Eye (tissue), 1 donor: ENCODE data around the gene ZYG11A.
A peak's percentile ranks its signal among the peaks of the same experiment; 100 is the strongest.
"Not testable (repeated sequence)": the region's sequence is repeated elsewhere in the genome, so short reads cannot be mapped to it uniquely, and the experiment has no call there.

Source experiments
- DNase-seq: peaks from one replicate; pipeline ENCODE4 v3.0.0-alpha.2; 2015

The ZYG11A gene

DNA sequence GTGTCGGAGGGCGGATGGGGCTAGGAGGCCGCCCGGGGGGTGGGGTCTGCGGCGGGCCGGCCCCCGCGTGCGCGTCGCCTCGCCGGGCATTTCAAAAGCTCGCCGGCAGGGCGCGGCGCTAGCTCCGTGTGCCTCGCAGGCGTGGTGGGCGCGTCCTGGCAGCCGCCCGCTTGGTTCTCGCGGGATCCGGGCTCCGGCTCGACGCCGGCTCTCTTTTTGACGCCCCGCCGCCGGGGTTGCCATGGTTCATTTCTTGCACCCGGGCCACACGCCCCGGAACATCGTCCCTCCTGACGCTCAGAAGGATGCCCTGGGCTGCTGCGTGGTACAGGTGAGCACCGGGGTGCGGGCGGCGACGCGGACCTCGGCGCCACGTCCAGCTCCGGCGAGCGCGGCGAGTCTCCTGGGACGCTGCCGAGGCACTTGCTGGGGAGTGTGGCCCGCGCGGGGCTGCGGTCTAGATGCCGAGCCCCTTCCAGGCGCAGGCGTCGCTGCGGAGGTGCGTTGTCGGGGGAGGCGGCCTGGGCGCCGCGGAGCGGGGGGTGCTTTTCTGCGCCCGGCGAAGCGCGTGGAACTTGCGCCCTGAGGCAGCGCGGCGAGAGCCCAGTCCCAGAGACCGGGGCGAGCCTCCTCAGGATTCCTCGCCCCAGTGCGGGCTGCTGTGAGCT is at the start of gene ZYG11A:
Gene ZYG11A (plus strand): TSS at position 118 of the 668 bp plus-strand sequence. CDS start 124 bp downstream, at position 242.
- peak; percentile 84 for DNase-seq

DNA sequence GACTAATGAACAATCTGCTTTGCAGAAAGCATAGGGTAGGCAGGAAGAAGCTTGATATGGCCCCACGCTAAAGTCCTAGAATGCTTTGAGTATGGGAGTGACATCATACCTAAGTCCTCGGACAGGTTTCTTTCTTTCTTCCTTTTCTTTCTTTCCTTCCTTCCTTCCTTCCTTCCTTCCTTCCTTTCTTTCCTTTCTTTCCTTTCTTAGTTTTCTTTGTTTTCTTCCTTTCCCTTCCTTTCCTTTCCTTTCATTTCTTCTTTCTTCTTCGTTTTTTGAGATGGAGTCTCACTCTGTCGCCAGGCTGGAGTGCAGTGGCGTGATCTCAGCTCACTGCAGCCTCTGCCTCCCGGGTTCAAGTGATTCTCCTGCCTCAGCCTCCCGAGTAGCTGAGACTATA is 48.8 kb upstream of the ZYG11A start:
- not testable (repeated sequence) for DNase-seq

DNA sequence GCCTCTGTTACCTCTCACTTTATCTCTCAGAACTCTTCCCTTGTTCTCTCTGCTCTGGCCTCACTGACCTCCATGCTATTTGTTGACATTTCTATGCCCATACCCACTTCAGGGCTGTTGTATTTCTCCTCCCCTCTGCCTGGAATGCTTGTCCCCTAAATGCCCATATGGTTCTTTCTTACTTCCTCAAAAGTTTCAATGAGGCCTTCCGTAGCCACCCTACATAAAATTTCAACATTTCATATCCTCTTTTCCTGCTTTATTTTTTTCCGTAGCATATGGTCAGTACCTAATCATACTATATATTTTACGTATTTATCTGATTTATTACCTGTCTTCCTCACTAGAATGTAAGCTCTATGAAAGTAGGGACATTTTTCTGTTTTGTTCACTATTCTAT is 47.1 kb upstream of the ZYG11A start:
- DNase-seq: no peak

DNA sequence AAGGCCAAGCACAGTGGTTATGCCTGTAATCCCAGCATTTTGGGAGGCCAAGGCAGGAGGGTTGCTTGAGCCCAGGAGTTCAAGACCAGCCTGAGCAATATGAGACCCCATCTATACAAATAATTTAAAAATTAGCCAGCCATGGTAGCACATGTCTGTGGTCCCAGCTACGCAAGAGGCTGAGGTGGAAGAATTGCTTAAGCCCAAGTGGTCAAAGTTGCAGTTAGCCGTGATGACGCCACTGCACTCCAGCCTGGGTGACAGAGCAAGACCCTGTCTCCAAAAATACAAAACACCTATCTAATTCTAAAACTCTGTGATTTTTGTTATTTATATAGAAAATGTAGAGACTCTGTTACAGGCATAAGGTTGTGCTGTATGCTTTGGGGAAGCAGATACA is 44.2 kb upstream of the ZYG11A start:
- DNase-seq: no peak

DNA sequence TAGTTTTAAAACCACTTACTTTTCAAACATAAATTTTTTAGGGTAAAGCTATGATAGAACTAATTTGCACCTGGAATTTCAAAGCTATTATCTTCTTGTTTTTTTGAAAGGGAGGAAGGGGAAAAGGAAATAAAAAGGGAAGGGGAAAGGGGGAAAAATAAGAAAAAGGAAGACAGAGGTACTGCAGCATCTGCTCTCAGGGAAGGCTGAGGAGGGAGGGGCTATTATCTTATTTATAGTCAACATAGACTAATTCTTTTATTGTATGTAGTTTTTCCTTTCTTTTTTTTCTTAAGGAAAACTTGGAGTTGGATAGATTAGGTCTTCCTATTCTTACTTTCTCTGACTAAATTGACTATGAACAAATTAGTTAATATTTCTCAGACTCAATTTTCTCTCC is 41.5 kb upstream of the ZYG11A start:
- DNase-seq: no peak

DNA sequence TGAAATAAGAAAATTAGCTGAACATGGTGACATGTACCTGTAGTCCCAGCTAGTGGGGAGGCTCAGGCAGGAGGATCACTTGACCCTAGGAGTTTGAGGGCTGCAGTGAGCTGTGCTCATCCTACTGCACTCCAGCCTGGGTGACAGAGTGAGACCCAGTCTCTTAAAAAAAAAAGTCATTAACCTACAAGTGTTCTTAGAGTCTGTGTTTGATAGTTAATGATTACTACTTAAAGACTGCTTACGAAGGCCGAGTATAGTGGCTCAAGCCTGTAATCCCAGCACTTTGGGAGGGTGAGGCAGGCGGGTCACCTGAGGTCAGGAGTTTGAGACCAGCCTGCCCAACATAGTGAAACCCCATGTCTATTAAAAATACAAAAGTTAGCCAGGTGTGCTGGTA is 38.5 kb upstream of the ZYG11A start:
- DNase-seq: not testable (repeated sequence)

DNA sequence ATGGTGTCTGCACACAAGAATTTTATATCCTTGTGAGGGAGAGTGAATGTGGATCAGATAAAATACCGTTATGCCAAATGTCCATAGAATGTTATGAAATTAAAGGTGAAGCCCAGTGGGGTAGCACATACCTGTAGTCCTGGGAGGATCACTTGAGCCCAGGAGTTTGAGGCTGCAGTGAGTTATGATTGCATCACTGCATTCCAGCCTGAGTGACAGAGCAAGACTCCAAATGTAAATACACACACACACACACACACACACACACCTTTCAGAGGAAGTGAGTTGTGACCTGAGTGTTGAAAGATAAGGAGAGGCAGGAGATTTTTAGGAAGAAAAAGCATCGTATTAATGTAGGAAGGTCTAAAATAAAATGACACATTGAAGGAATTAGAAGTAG is 28.1 kb upstream of the ZYG11A start:
- DNase-seq: no peak

DNA sequence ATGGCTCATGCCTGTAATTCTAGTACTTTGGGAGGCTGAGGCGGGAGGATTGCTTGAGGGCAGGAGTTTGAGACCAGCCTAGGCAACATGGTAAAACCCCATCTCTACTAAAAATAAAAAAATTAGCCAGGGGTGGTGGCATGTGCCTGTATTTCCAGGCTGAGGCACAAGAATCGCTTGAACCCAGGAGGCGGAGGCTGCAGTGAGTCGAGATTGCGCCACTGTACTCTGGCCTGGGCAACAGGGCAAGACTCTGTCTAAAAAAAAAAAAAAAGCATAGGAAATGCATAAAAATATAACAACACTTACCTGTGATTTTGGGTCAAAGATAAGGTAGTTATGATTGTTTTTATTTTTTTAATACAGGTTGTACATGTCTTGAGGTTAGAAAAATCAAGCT is 21.7 kb upstream of the ZYG11A start:
- DNase-seq: not testable (repeated sequence)

DNA sequence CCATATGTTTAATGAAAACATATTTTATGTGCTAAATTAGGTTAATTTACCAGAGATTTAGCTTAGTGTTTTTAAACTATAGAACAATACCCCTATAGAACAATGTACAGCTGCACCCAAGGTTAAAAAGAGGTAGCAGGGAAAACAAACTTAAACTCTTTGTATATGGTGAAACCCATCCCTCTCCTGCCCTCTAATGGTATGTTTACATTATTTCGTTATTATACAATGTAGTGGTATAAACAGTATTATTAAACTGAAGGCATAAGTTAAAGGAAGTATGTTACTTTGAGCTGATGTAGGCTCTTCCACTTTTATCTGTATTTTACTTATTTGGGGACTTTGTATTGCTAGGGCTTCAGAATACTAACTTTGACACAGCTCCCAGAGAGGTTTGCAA is 16.7 kb upstream of the ZYG11A start:
- no peak for DNase-seq

DNA sequence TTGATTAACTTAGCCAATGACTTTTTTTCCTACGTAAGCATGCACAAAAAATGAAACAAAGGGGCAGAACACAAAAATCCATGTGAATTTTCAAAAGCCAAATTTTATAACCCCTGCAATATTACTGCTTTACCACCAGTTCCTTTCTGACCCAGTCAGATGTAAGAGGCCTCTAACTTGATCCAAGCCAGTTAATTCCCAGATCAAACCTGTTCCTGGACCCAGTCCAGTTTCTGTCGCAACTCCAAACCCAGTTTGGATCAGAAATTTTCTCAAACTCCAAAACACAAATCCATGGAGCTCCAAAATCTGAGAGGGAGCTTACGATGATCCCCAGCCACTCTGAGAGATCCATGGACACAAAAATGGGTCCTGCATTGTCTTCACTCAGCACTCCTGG is 7.8 kb upstream of the ZYG11A start:
- no peak for DNase-seq

DNA sequence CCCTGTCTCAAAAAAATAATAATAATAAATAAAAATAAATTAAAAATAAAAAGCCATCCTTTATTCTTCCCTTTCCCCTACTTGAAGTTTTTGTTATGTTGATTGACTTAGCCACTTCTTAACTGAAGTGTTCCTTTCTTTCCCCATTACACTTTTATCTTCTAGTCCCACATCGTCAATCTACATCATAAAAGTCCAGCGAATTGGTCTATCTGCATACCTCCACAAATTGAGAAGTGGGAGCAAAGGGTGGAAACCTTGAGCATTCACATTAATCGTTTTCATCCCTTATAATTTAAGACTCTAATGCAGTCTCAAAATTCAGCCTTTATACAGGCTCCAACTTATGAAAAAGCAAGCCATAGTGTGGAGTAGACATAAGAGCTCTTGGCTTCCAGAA is 6.5 kb upstream of the ZYG11A start:
- no peak for DNase-seq

DNA sequence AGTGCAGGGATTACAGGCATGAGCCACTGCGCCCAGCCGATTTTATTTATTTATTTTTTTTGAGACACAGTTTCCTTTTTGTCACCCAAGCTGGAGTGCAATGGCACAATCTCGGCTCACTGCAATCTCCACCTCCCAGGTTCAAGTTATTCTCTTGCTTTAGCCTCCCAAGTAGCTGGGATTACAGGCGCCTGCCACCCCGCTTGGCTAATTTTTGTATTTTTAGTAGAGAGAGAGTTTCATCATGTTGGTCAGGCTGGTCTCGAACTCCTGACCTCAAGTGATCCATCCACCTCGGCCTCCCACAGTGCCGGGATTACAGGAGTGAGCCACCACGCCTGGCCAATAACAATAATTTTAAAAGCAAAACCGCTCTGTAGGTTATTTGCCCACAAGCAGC is 3.4 kb upstream of the ZYG11A start:
- not testable (repeated sequence) for DNase-seq

DNA sequence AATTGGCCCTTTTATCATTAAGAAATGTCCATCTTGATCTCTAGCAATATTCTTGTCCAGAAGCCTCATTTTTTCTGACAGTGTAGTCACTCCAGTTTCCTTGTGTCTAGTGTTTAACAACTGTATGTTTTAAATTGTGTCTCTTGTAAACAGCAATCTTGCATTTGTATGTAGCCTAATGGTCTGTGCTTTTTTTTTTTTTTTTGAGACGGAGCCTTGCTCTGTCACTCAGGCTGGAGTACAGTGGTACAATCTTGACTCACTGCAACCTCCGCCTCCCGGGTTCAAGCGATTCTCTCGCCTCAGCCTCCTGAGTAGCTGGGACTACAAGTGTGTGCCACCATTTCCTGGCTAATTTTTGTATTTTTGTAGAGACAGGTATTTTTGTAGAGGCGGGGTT is 2.6 kb downstream of the ZYG11A start:
- not testable (repeated sequence) for DNase-seq

DNA sequence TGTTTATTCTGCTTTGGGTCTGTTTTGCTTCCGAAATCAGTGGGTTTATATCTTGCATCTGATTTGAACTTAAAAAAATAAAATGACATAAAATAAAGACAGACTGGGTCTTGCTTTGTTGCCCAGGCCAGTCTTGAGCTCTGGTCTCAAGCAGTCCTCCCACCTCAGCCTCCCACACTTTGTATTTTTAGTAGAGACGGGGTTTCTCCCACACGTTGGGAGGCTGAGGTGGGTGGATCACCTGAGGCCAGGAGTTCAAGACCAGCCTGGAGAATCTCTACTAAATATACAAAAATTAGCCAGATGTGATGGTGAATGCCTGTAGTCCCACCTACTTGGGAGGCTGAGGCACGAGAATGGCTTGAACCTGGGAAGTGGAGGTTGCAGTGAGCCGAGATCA is 5.9 kb downstream of the ZYG11A start:
- DNase-seq: no peak

DNA sequence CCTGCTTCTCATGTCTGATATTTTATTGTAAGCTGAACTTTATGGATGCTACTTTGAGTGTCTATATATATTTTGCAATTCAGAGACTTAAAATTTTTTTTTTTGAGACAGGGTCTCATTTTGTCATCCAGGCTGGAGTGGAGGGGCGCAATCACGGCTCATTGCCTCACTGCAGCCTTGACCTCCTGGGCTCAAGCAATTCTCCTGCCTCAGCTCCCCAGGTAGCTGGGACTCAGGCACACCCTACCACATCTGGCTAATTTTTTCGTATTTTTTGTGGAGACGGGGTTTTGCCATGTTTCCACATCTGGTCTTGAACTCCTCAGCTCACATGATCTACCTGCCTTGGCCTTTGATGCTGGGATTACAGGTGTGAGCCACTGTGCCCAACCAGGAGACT is 8.4 kb downstream of the ZYG11A start:
- no peak for DNase-seq

DNA sequence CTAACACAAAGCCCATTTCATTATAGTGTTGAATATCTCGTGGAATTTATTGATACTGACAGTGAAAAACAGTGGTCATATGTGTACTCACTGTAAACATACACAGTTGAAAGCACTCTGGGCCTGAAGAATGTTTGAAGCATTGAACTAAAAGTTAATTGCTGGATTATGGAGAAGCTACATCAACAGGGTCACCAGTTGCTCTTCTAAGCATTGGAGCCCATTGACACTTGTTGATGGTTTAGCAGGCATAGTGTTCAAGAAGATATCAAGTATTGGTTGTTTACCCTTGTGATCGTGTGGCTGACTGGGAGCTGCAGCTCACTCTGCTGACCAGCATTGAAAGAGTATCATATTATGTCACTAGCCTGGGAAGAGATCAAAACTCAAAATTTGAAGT is 10.3 kb downstream of the ZYG11A start:
- DNase-seq: no peak

DNA sequence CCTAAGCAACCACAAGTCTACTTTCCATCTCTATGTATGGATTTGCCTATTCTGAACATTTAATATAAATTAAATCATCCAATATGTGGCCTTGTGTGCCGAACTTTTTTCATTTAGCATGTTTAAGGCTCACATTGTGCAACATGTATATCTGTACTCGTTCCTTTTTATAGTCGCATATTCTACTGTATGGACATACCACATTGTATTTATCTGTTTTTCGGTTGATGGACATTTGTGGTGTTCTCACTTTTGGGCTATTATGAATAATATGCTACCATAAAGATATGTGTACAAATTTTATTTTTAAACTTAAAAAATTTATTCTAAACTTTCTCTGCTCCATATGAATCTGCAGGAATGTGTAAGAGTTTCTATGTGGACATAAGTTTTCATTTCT is 13.0 kb downstream of the ZYG11A start:
- DNase-seq: no peak

DNA sequence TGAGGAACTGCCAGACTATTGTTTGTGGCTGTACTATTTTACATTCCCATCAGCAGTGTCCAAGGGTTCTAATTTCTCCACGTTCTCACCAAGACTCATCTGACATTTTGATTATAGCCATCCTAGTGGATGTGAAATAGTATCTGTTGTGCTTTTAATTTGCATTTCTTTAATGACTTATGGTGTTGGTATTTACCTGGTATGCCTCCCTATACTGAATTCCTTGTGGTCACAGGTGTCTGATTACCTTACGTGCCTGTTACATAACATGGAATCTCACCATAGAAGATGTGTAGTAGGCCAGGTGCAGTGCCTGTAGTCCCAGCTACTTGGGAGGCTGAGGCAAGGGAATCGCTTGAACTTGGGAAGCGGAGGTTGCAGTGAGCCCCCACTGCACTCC is 13.5 kb downstream of the ZYG11A start:
- no peak for DNase-seq

DNA sequence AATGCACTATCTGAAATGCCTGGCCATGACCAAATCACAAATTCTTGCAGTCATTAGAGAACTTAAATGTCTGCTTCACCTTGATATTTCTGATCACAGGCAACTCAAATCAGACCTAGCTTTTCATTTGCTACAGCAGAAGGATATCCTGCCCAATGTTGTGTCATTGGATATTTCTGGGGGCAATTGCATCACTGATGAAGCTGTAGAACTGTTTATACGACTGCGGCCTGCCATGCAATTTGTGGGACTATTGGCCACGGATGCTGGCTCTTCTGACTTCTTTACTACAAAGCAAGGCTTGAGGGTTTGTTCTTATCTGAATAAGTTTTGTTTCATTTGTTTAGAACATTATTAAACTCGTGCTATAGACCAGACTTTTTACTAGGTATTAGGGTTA is 14.9 kb downstream of the ZYG11A start:
- no peak for DNase-seq

DNA sequence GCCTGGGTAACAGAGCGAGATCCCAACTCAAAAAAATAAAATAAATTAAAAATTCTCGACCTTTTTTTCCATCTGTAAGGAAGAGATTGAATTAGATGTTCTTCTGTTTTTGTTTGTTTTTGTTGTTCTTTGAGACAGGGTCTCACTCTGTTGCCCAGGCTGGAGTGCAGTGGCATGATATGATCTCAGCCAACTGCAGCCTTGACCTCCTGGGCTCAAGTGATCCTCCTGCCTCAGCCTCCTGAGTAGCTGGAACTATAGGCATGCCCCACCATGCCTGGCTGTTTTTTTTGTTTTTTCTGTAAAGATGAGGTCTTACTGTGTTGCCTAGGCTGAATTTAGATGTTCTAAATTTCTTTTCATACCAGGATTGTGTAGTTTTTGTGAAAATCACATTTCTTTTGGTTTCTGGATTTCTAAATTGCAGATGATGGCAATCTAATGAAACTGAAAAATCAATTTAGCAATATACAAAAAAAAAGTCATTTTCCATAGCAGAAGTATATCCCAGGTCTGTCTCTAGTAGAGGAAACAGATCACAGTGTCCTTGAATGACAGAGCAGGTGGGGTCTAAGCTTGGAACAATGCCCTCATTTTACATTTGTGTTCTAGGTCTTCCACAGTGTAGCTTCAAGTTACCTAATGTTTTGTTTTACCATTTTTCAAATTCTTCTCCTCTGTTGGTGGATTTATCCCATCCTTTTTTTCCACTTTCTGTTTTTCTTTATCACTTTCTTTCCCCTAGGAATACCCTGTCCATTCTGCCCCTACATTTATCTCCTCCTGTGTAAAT is 20.3 kb downstream of the ZYG11A start:
- DNase-seq: no peak

DNA sequence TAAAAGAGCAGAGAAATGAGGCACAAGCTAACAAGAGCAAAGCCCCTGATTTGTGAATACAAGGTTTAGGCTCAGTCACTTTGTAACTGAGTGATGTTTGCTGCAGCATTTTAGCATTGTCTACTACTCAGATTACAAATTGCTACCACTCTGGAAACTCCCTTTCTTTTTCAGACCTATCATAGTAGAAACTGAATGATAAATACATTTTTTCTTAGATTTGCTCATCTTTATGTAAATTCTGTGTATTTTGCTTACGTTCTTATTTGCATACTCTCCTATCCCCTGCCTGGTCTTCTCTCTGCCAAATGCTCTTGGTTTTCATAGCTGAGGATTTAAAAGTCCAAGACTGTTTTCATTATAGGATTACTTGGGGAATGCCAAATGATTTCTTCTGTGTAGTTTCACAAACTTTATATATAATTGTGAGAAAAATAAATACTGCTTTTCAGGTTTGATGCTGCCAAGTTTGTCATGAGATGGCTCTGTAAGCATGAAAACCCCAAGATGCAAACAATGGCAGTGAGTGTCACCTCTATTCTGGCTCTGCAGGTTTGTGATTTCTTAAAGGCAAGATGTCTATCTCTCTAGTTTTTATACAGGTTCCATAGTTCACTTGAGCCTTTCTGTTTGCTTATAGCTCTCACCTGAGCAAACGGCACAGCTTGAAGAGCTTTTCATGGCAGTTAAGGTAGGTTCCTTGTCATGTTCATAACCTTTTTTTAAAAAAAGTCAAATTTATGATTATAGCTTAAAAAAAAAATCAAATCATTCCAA is 24.7 kb downstream of the ZYG11A start:
- peak; percentile 15 for DNase-seq

DNA sequence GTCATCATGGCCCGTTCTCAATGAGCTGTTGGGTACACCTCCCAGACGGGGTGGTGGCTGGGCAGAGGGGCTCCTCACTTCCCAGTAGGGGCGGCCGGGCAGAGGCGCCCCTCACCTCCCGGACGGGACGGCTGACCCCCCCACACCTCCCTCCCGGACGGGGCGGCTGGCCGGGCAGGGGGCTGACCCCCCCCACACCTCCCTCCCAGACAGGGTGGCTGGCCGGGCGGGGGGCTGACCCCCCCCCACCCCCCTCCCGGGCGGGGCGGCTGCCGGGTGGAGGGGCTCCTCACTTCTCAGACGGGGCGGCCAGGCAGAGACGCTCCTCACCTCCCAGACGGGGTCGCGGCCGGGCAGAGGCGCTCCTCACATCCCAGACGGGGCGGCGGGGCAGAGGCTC is 27.2 kb downstream of the ZYG11A start:
- DNase-seq: not testable (repeated sequence)

DNA sequence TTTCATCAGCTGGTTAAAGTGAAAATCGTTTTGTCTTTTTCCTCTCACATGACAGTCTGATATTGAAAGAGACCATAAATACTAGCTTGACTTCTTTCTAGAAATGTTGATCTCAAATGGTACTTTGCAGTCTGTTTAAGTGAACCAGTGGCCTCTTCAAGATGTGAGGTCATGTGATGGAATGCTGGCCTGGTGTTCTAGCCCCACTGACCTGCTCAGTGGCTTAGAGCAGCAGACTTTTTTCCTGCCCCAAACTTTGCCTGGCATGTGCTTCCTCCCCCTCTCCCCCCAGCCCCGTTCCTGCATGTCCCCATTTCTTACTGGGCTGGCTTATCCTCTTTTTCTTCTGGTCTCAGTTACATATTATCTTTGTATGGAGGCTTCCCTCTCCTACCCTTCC is 34.3 kb downstream of the ZYG11A start:
- no peak for DNase-seq

DNA sequence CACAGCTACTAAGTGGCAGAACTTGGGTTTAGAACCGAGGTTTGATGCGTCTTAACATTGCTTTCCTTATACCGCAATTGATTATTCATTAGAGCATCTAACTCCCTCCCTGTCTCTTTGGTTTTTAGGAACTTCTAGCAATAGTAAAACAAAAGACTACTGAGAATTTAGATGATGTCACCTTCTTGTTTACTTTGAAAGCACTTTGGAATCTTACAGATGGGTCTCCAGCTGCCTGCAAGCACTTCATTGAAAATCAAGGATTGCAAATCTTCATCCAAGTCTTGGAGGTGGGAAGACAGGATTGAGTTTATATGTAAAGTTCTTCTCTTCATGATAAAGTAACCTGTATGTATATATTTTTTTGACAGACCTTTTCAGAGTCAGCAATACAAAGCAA is 35.0 kb downstream of the ZYG11A start:
- no peak for DNase-seq
